Subcutaneous abdominal adipose tissue (tissue), 5 donors: ENCODE measurements around the gene FAM193A.
A peak's percentile ranks its signal among the peaks of the same experiment; 100 is the strongest.
"Not testable (repeated sequence)": the region's sequence is repeated elsewhere in the genome, so short reads cannot be mapped to it uniquely, and the experiment has no call there.

Experiments used
- H3K27ac ChIP-seq: one replicate; pipeline ENCODE4 v1.7.0; 2013; ENCODE audit warnings: low read depth, mild to moderate bottlenecking, inconsistent platforms, low read length, moderate library complexity
- H3K27me3 ChIP-seq, 5 donors: one replicate each; pipeline ENCODE4 v1.7.0; 2013; ENCODE audit warnings: low read length in 5 of 5, inconsistent platforms in 1 of 5; ENCODE audit not compliant: control insufficient read depth in 5 of 5, insufficient read depth in 4 of 5
- H3K36me3 ChIP-seq, 5 donors: one replicate each; pipeline ENCODE4 v1.7.0; 2013; ENCODE audit warnings: low read length in 5 of 5; ENCODE audit not compliant: control insufficient read depth in 5 of 5, insufficient read depth in 5 of 5
- H3K4me1 ChIP-seq, 5 donors: one replicate each; pipeline ENCODE4 v1.7.0; 2013; ENCODE audit warnings: low read length in 5 of 5, mild to moderate bottlenecking in 3 of 5, moderate library complexity in 1 of 5; ENCODE audit not compliant: control insufficient read depth in 5 of 5, insufficient read depth in 5 of 5
- H3K4me3 ChIP-seq, 5 donors: one replicate each; pipeline ENCODE4 v1.7.0; 2013; ENCODE audit warnings: low read length in 5 of 5, low read depth in 1 of 5
- H3K9ac ChIP-seq, 5 donors: one replicate each; pipeline ENCODE4 v1.7.0; 2013; ENCODE audit warnings: low read length in 5 of 5, mild to moderate bottlenecking in 4 of 5, moderate library complexity in 3 of 5
- H3K9me3 ChIP-seq, 5 donors: one replicate each; pipeline ENCODE4 v1.7.0; 2013; ENCODE audit warnings: low read length in 5 of 5; ENCODE audit not compliant: control insufficient read depth in 5 of 5
- donor health status: healthy.
- donor health status: healthy.
- donor health status: healthy.
- donor health status: healthy.
- donor health status: healthy.

Gene FAM193A

GRCh38 chr4:2623442-2623841, 87.0 kb downstream of the FAM193A start:
- no peaks in the 10 kb centered on the region for H3K9me3 ChIP-seq
- H3K27ac ChIP-seq = no peak overlapping the region
- peak overlapping the region in 1 of 5 donors; percentile 35 for H3K9ac ChIP-seq
- peaks cover 0 to 29% (median 22%) of the 10 kb centered on the region in 5 donors for H3K36me3 ChIP-seq
- no peak overlapping the region for H3K4me3 ChIP-seq
- peaks cover 3 to 15% (median 11%) of the 10 kb centered on the region in 5 donors for H3K4me1 ChIP-seq
- no peaks in the 10 kb centered on the region for H3K27me3 ChIP-seq

- Histone ChIP-seq H3K9ac (no peak overlapping the region), H3K4me3 (no peak overlapping the region), H3K36me3 (peaks cover 0 to 32% (median 24%) of the 10 kb centered on the region in 5 donors), H3K27ac (no peak overlapping the region), H3K27me3 (no peaks in the 10 kb centered on the region), H3K9me3 (no peaks in the 10 kb centered on the region), H3K4me1 (peaks cover 3 to 15% (median 11%) of the 10 kb centered on the region in 5 donors)
Measured at GRCh38 chr4:2624782-2625530, 88.5 kb downstream of the FAM193A start.

GRCh38 chr4:2626231-2626630, 89.8 kb downstream of the FAM193A start:
- Histone ChIP-seq H3K36me3 (peaks cover 0 to 43% (median 35%) of the 10 kb centered on the region in 5 donors), H3K27me3 (no peaks in the 10 kb centered on the region), H3K9ac (no peak overlapping the region), H3K27ac (no peak overlapping the region), H3K4me1 (peaks cover 3 to 15% (median 11%) of the 10 kb centered on the region in 5 donors), H3K9me3 (no peaks in the 10 kb centered on the region), H3K4me3 (no peak overlapping the region)

GRCh38 chr4:2630556-2631273, 94.3 kb downstream of the FAM193A start:
- Histone ChIP-seq H3K4me3 (no peak overlapping the region), H3K27ac (no peak overlapping the region), H3K9ac (peak overlapping the region in 1 of 5 donors; percentile 28), H3K9me3 (no peaks in the 10 kb centered on the region), H3K27me3 (no peaks in the 10 kb centered on the region), H3K36me3 (peaks cover 6 to 60% (median 50%) of the 10 kb centered on the region in 5 donors), H3K4me1 (no peaks in the 10 kb centered on the region)

GRCh38 chr4:2634014-2634413, 97.6 kb downstream of the FAM193A start:
- no peaks in the 10 kb centered on the region for H3K27me3 ChIP-seq
- H3K27ac ChIP-seq = no peak overlapping the region
- H3K9ac ChIP-seq = no peak overlapping the region
- H3K36me3 ChIP-seq = peaks cover 16 to 62% (median 53%) of the 10 kb centered on the region in 5 donors
- no peaks in the 10 kb centered on the region for H3K9me3 ChIP-seq
- no peaks in the 10 kb centered on the region for H3K4me1 ChIP-seq
- no peak overlapping the region for H3K4me3 ChIP-seq

- Histone ChIP-seq H3K27ac (no peak overlapping the region), H3K36me3 (peaks cover 19 to 69% (median 61%) of the 10 kb centered on the region in 5 donors), H3K9ac (no peak overlapping the region)
Measured at GRCh38 chr4:2636331-2636730, 99.9 kb downstream of the FAM193A start.

GRCh38 chr4:2636994-2637393, 100.5 kb downstream of the FAM193A start:
- peaks cover 19 to 66% (median 59%) of the 10 kb centered on the region in 5 donors for H3K36me3 ChIP-seq

More at GRCh38 chr4:2636331-2636730, 99.9 kb downstream of the FAM193A start:
- Histone ChIP-seq H3K27me3 (no peaks in the 10 kb centered on the region), H3K4me3 (no peak overlapping the region), H3K4me1 (no peaks in the 10 kb centered on the region), H3K9me3 (no peaks in the 10 kb centered on the region)

GRCh38 chr4:2637956-2638552, 101.6 kb downstream of the FAM193A start:
- Histone ChIP-seq H3K9me3 (no peaks in the 10 kb centered on the region), H3K4me1 (no peaks in the 10 kb centered on the region), H3K27ac (no peak overlapping the region), H3K36me3 (peaks cover 19 to 64% (median 55%) of the 10 kb centered on the region in 5 donors), H3K27me3 (no peaks in the 10 kb centered on the region), H3K4me3 (no peak overlapping the region), H3K9ac (no peak overlapping the region)

More at GRCh38 chr4:2636994-2637393, 100.5 kb downstream of the FAM193A start:
- H3K9me3 ChIP-seq, H3K9ac ChIP-seq, H3K27me3 ChIP-seq, H3K4me1 ChIP-seq, H3K4me3 ChIP-seq, H3K27ac ChIP-seq: not testable (repeated sequence)

- Histone ChIP-seq H3K27me3 (no peaks in the 10 kb centered on the region), H3K4me1 (no peaks in the 10 kb centered on the region), H3K9ac (no peak overlapping the region), H3K4me3 (no peak overlapping the region), H3K9me3 (no peaks in the 10 kb centered on the region), H3K27ac (no peak overlapping the region), H3K36me3 (peaks cover 19 to 69% (median 60%) of the 10 kb centered on the region in 5 donors)
Measured at GRCh38 chr4:2638730-2639129, 102.3 kb downstream of the FAM193A start.

- peaks cover 6 to 75% (median 69%) of the 10 kb centered on the region in 5 donors for H3K36me3 ChIP-seq
- no peak overlapping the region for H3K9ac ChIP-seq
Measured at GRCh38 chr4:2642968-2643367, 106.5 kb downstream of the FAM193A start.

More at GRCh38 chr4:2642968-2643367, 106.5 kb downstream of the FAM193A start:
- H3K27ac ChIP-seq = no peak overlapping the region
- no peaks in the 10 kb centered on the region for H3K4me1 ChIP-seq
- H3K27me3 ChIP-seq = no peaks in the 10 kb centered on the region
- no peak overlapping the region for H3K4me3 ChIP-seq
- H3K9me3 ChIP-seq = no peaks in the 10 kb centered on the region
